ENCODE data around the gene ALPI.
A peak's percentile ranks its signal among the peaks of the same experiment; 100 is the strongest.
"Not testable (repeated sequence)": the region's sequence is repeated elsewhere in the genome, so short reads cannot be mapped to it uniquely, and the experiment has no call there.

The ALPI gene

GRCh38 chr2:232455426-232456255 lies at the start of gene ALPI:
Gene ALPI (plus strand): TSS chr2:232456153. CDS start chr2:232456200, 47 bp downstream.
- no peak for DNase-seq

GRCh38 chr2:232406556-232407310 lies 49.2 kb upstream of the ALPI start, which contains the start of gene ALPG:
Gene ALPG (plus strand): TSS chr2:232406844. CDS start chr2:232406895, 51 bp downstream.
- no peak for DNase-seq

- DNase-seq, result not testable (repeated sequence)
Observed at GRCh38 chr2:232407428-232408150, 48.4 kb upstream of the ALPI start.

DNA sequence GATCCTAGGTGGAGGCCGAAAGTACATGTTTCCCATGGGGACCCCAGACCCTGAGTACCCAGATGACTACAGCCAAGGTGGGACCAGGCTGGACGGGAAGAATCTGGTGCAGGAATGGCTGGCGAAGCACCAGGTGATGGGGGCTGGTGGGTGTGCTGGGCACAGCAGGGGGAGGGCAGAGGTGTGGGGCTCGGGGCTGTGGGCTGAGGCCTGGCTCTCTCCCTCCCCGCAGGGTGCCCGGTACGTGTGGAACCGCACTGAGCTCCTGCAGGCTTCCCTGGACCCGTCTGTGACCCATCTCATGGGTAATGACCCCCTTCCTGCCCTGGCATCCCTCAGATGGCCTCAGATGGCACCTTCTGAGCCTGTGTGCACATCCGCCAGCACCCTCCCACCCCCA lies 47.7 kb upstream of the ALPI start:
- not testable (repeated sequence) for DNase-seq

GRCh38 chr2:232409617-232410016 lies 46.3 kb upstream of the ALPI start:
- not testable (repeated sequence) for DNase-seq

DNA sequence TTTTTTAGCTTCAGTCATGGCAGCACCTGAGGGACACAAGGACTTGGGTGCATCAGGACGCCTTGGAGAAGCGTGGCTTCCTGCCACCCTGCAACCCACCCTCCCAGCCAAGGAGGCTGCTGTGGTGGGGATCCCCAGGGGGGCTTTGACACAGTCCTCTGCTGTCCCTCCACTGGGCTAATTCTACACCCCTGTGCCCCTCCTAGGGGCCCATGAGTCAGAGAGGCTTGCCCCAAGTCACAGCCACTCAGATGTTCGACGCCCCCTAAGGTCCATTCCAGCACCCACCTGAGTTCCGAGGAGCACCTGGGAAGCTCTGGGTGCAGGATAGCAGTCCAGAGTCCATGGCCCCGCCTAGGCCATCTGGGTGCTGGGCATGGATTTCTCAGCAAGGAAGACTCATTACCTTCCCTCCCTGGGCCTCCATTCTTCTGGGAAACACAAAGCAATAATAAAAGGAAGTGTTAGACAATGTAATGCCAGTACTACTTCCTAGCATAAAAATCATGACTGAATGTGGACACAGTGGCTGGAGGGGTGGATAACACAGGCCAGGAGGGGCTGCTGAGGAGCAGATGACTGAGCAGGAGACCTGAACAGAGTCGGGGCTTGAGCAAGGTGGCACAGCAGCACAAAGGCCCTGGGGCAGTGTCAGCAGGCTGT lies 45.6 kb upstream of the ALPI start:
- DNase-seq, result no peak

DNA sequence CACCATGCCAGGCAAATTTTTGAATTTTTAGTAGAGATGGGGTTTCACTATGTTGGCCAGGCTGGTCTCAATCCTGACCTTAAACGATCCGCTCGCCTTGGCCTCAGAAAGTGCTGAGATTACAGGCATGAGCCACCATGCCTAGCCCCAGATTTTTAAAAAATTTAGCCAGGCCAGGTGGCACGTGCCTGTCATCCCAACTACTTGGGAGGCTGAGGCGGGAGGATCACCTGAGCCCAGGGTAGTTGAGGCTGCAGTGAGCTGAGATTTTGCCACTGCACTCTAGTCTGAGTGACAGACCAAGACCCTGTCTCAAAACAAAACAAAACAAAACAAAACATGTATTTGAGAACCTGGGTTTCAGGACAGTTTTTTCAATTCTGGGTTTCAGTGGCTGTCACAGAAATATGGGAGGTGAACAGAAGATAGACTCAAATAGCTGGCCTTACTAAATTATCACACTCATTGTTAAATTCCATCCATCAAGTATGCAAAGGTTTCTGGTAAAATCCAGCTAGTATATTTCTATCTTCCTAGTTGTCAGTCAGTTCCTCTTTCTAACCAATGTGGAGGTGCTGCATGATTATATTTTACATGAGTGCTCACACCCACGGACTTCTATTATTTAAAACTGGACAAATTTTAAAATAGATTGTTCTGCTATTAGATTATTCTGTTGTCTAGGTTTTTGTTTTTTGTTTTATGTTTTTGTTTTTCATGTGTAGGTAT lies 43.9 kb upstream of the ALPI start:
- DNase-seq, result no peak

- no peak for DNase-seq
Observed at GRCh38 chr2:232412986-232413385, 43.0 kb upstream of the ALPI start.

DNA sequence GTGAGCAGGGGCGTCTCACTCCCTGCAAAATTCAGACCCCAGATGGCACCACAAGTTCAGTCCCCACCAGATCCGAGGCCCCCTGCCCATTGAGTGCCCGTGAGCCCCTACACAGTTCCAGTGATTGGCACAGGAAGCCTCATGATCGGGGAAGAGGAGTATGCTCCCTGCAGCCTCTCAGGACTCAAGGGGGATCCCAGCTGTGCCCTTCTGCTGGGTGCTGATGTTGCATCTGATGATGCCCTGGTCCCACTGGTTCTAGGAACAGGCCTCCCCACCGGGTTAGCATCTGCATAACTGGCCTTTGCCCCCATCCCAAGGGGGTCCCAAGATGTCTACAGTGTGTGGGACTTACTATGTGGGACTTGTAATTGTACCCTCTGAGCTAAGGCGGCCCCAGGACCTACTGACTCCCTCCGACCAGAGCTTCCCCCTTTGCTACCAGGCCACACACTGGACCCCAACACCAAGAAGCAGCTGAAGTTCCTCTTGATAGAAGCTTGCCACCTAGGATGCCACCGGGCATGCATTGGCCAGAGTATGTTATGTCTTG lies 40.7 kb upstream of the ALPI start:
- no peak for DNase-seq

DNA sequence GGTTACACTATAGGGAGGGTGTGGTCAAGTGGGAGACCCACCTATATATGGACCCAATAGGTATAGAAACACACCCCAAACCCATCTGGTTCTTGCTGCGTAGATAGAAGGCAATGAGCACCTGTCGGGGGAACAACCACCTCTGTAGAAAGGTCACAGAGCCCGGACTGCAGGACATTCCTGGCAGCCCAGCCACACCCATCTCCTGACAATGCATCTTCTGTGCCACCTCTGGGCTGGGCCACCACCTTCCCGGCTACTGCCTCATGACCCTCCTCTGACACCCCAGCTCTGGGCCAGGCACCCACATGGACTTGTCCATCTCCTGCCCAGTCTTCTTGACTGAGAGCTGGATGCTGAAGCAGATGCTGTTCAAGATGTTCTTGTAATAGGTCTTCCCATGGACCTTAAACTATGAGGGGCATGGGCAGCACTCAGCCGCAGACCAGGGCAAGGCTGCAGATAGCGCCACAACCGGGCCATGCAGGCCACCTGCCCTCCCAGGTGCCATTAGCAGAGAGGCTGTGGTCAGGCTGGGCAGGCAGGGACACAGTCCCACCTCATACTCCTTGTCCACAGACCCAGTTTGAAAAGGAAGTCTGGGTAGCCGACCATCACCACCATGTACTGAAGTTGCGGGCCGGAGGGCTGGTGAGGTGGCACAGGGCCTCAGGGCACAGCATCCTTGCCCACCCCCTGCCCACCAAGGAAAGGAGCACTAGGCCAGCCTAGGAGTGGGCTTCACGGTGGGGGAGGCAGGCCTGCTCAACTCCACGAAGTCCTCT lies 40.0 kb upstream of the ALPI start:
- DNase-seq, result no peak

- no peak for DNase-seq
Observed at GRCh38 chr2:232416521-232417470, 39.2 kb upstream of the ALPI start.

GRCh38 chr2:232417489-232417888 lies 38.5 kb upstream of the ALPI start:
- DNase-seq, result no peak

- DNase-seq, result no peak
Observed at GRCh38 chr2:232418056-232418455, 37.9 kb upstream of the ALPI start.

DNA sequence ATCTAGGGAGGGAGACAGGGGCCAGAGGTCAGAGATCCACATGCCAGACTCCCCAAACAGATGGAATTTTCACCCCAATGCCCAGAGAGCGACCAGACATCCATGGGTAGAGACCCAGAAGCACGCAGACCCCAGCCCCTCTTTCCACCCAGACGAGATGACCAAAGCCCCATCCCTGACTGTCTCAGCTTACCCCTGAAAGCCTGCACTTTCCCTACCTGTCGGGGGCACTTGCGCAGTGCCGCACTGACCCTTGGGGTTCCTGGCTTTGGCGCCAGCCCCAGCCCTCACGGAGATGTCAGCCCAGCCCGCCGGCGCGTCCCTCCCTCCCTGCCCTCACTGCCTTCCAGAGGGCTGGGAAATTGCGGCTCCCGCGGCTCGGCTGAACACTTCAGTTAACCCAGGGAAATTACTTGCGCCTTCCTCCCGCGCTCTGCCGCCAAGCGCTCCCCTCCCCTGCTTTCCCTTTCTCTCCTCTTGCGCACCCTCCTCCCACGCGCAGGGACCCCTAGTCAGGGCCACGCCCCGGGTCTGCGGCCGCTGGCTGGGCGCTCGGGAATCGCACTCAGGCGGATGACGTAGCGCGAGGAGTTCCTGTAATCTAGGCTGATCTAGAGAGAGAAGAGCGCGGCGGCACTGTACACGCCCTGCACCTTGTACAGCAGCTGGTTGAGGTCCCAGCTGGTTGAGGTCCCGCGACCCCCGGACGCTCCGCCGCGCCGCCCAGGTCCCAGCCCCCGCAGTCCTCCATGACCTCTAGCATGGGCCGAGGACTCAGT lies 37.3 kb upstream of the ALPI start:
- DNase-seq, result no peak

DNA sequence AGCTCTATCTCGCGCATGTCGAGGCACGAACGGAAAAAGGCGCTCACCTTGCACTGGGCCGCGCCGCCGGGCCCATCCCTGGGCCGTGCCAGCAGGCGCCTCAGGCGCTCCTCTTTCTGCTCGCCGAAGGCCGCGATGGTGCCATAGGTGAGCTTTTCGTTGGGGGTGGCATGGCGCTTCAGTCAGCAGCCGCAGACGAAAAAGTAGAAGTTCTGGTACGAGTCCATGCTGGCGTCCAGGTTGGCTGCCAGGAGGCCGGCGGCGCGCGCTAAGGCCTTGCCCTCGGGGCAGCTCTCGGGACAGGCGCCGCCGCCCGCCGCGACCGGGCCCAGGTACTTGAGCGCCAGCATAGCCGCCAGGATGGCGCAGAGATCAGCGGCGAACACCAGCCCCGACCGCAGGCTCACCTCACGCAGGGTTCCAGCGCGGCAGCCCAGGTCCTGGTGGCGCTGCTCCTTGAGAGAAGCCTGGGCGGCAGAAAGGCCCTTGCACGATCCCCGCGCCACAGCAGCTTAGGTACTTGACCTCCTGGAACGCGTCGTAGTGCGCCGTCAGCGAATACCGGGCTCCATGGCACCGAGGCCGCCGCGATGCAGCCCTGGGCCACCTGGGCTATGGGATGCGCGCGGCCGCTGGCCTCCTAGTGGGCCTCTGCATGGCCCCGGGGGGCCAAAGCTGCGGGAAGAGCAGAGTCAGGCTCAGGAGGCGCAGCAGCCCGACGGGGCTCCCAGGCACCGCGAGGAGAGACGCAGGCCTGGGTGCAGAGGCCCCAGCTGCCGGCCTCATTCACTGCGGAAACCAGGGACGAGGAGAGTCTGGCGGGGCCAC lies 36.5 kb upstream of the ALPI start:
- no peak for DNase-seq

DNA sequence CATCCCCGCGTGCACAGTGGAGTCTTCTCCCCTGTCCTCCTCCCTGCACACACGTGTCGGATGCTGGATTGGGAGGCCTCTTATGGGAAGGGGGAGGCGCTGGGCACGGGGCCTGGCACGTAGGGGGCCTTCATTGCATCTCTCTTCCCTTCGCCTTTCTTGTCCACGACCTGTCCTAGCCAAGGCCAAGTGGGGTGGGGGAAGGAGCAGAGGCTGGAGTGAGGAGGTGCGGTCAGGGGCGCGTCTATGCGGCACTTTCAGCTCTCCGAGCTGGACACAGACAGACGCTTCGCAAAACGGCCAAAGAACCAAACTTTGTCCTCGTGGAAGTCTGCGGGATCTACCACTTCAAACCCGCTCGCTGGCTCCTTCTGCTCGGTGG lies 35.9 kb upstream of the ALPI start:
- DNase-seq, result no peak

- peak; percentile 52 for DNase-seq
Observed at GRCh38 chr2:232420463-232421188, 35.3 kb upstream of the ALPI start.

Data from NCI-H345 (cell line).